SK-N-MC (cell line): Measurements from ENCODE around the gene LRP1B.

Source experiments
- EZH2 ChIP-seq: fragments of 200-600 bp; sonication (generic); IDR thresholded peaks from one replicate; pipeline ENCODE4 v1.6.1; 2017; ENCODE audit warnings: antibody characterized with exemption
- FOXP2 ChIP-seq: optimal IDR thresholded peaks from 2 replicates; pipeline ENCODE3; 2011; ENCODE audit warnings: mild to moderate bottlenecking, moderate library complexity; ENCODE audit not compliant: insufficient read depth; ENCODE audit errors: extremely low read length, control extremely low read depth
- POLR2AphosphoS5 ChIP-seq: IDR thresholded peaks from 2 replicates; pipeline ENCODE4 v1.6.1; 2012; ENCODE audit warnings: mild to moderate bottlenecking, low read depth, low read length, borderline replicate concordance

GRCh38 chr2:140489193-140489592 lies 1641.6 kb downstream of the LRP1B start:
- TF ChIP-seq POLR2AphosphoS5 (no peak), EZH2 (no peak), FOXP2 (no peak)
